ENCODE measurements around the gene MSL1.

- TF ChIP-seq POLR2A (IDR thresholded peaks at IDR 0.05) (peak in 1 of 2 donors; percentile 1), CTCF (IDR thresholded peaks at IDR 0.05) (no peak)
These were observed 55.0 kb downstream of the MSL1 start for GRCh38 chr17:40176754-40177110.

Data from Peyer's patch (tissue), 4 donors.